ENCODE data around the gene CEP170B. TPM values are rescaled to one million over a fixed set of nuclear protein-coding genes. Genes with fewer than 3 reads are reported as not detected.
"Not testable (repeated sequence)": the region's sequence is repeated elsewhere in the genome, so short reads cannot be mapped to it uniquely, and the experiment has no call there.

CEP170B gene
- total and polyA plus RNA-seq, 7 donors, result 2.0 to 15.7 (median 6.3) TPM

- no peaks in the 10 kb centered on the region for H3K9me3 ChIP-seq
- no peak for TF ChIP-seq CTCF (IDR thresholded peaks at IDR 0.05)
- DNase-seq (no peak), ATAC-seq (no peak)
- no peak overlapping the region for H3K27ac ChIP-seq
- H3K36me3 ChIP-seq (ENCODE audit: insufficient read depth in 1 of 2, low read depth in 1 of 2), result no peaks in the 10 kb centered on the region
- H3K4me3 ChIP-seq, result no peak overlapping the region
- WGBS, 3 donors, result 82 to 83% (median 83%) methylated on average over 12 of the region's 12 CpGs
- intact Hi-C loops (cut with DNase I), result no loop called here
- no peaks in the 10 kb centered on the region for H3K4me1 ChIP-seq
- H3K27me3 ChIP-seq (ENCODE audit: insufficient read depth in 3 of 3, low read length in 2 of 3), result peaks cover 0 to 7% (median 0%) of the 10 kb centered on the region in 3 donors
These were observed 35.8 kb downstream of the CEP170B start for GRCh38 chr14:104900639-104901512.

GRCh38 chr14:104903990-104904389 is 38.9 kb downstream of the CEP170B start:
- WGBS, 3 donors, result 80 to 86% (median 82%) methylated on average over 7 of the region's 7 CpGs
- intact Hi-C loops (cut with DNase I), result no loop called here

GRCh38 chr14:104904650-104905578 is 39.8 kb downstream of the CEP170B start:
- H3K4me3 ChIP-seq; ATAC-seq; H3K9me3 ChIP-seq; intact Hi-C loops (cut with DNase I); H3K36me3 ChIP-seq (ENCODE audit: insufficient read depth in 1 of 2, low read depth in 1 of 2); H3K4me1 ChIP-seq; H3K27ac ChIP-seq; H3K27me3 ChIP-seq (ENCODE audit: insufficient read depth in 3 of 3, low read length in 2 of 3); DNase-seq: not testable (repeated sequence)
- WGBS, 3 donors, result 67 to 74% (median 68%) methylated on average over 31 to 38 of the region's 38 CpGs

More at GRCh38 chr14:104903990-104904389, 38.9 kb downstream of the CEP170B start:
- no peak for TF ChIP-seq CTCF (IDR thresholded peaks at IDR 0.05)
- Histone ChIP-seq H3K4me3 (no peak overlapping the region), H3K36me3 (ENCODE audit: insufficient read depth in 1 of 2, low read depth in 1 of 2) (no peaks in the 10 kb centered on the region), H3K27ac (no peak overlapping the region), H3K27me3 (ENCODE audit: insufficient read depth in 3 of 3, low read length in 2 of 3) (peaks cover 0 to 7% (median 0%) of the 10 kb centered on the region in 3 donors), H3K9me3 (no peaks in the 10 kb centered on the region), H3K4me1 (no peaks in the 10 kb centered on the region)
- ATAC-seq (no peak), DNase-seq (no peak)

GRCh38 chr14:104905579-104905933 is 40.5 kb downstream of the CEP170B start:
- intact Hi-C loops (cut with DNase I); H3K36me3 ChIP-seq (ENCODE audit: insufficient read depth in 1 of 2, low read depth in 1 of 2); H3K9me3 ChIP-seq; H3K4me1 ChIP-seq; H3K4me3 ChIP-seq; DNase-seq; H3K27ac ChIP-seq; ATAC-seq: not testable (repeated sequence)
- H3K27me3 ChIP-seq (ENCODE audit: insufficient read depth in 3 of 3, low read length in 2 of 3), result peaks cover 0 to 13% (median 0%) of the 10 kb centered on the region in 3 donors
- WGBS, 3 donors, result 80 to 83% (median 81%) methylated on average over 25 to 28 of the region's 28 CpGs

GRCh38 chr14:104908303-104908702 is 43.2 kb downstream of the CEP170B start:
- intact Hi-C loops (cut with DNase I), result no loop called here
- no peak for TF ChIP-seq CTCF (IDR thresholded peaks at IDR 0.05)
- WGBS, 3 donors, result 0 to 4% (median 3%) methylated on average over 1 of the region's 1 CpG
- ATAC-seq (no peak), DNase-seq (no peak)
- H3K27me3 ChIP-seq (ENCODE audit: insufficient read depth in 3 of 3, low read length in 2 of 3), result peaks cover 0 to 19% (median 2%) of the 10 kb centered on the region in 3 donors
- H3K36me3 ChIP-seq (ENCODE audit: insufficient read depth in 1 of 2, low read depth in 1 of 2), result no peaks in the 10 kb centered on the region
- no peaks in the 10 kb centered on the region for H3K4me1 ChIP-seq
- no peak overlapping the region for H3K4me3 ChIP-seq
- H3K27ac ChIP-seq, result no peak overlapping the region
- peaks cover 10% of the 10 kb centered on the region for H3K9me3 ChIP-seq

All from psoas muscle (tissue), 8 donors.